Hepatocyte (in vitro differentiated cells): ENCODE results near the gene SP2.

ENCODE experiments used
- EZH2 ChIP-seq: fragments of 200-600 bp; sonication (generic); IDR thresholded peaks from 2 replicates; pipeline ENCODE4 v1.6.1; 2016; ENCODE audit warnings: antibody characterized with exemption, mild to moderate bottlenecking, borderline replicate concordance
- EZH2phosphoT487 ChIP-seq: fragments of 200-600 bp; sonication (generic); IDR thresholded peaks from one replicate; pipeline ENCODE4 v1.6.1; 2018; ENCODE audit warnings: antibody characterized with exemption, mild to moderate bottlenecking, low read depth, moderate library complexity; ENCODE audit not compliant: unreplicated experiment, severe bottlenecking
- TF ChIP-seq, protein P1 (sequence below): fragments of 200-600 bp; sonication (generic); IDR thresholded peaks from 2 replicates; pipeline ENCODE4 v1.5.1; 2016; ENCODE audit warnings: antibody characterized with exemption, mild to moderate bottlenecking; ENCODE audit not compliant: poor library complexity

DNA sequence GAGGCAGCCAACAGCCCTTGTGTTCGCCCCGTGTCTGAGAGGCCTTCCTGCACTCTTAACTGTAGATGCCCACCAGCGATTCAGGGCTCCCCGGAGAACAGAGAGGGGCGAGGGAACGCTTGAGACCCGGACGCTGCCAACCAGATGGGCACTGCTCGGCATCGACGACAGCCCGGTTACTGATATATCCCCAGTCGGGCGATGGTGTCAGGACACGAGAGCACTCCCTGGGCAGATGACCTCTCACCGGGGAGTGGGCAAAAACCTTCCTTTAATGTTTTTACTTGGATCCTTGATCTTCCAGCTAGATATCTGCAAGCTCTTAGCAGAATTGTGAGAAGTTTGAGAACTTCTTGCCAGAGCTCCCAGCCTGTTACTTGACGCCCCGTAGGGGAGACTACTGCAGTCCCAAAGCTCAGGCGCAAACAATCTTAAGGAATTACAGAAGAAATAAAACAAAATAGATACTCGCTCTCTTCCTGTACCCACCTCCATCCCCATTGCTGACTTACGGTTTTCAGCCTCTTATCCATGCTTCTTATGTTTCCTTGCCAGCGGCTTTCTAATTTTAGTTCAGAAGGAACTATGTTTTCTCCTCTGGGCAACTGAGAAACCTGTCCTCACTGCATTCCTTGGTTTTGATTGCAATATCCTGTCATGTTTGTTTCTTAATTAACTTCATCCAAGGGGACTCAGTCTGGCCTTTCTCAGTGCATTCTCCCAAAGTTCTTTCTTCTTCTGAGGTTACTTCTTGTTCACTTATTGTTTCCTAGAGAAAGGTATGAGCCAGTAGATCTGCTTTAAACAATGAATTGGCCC, 845 bp downstream of the SP2 start:
- TF ChIP-seq EZH2 (no peak), EZH2phosphoT487 (no peak)
- TF ChIP-seq, protein P1, sequence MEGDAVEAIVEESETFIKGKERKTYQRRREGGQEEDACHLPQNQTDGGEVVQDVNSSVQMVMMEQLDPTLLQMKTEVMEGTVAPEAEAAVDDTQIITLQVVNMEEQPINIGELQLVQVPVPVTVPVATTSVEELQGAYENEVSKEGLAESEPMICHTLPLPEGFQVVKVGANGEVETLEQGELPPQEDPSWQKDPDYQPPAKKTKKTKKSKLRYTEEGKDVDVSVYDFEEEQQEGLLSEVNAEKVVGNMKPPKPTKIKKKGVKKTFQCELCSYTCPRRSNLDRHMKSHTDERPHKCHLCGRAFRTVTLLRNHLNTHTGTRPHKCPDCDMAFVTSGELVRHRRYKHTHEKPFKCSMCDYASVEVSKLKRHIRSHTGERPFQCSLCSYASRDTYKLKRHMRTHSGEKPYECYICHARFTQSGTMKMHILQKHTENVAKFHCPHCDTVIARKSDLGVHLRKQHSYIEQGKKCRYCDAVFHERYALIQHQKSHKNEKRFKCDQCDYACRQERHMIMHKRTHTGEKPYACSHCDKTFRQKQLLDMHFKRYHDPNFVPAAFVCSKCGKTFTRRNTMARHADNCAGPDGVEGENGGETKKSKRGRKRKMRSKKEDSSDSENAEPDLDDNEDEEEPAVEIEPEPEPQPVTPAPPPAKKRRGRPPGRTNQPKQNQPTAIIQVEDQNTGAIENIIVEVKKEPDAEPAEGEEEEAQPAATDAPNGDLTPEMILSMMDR, result no peak
